GM18861 (cell line): ENCODE measurements around the gene GPR173.

Experiments used
- ATAC-seq: cut with Tn5 transposase; IDR thresholded peaks from one replicate; pipeline ENCODE4 v1.9.1; 2021; ENCODE audit not compliant: unreplicated experiment

The GPR173 gene

GRCh38 chrX:53088136-53088974 is 39.8 kb downstream of the GPR173 start:
- ATAC-seq: no peak

- no peak for ATAC-seq
Measured at GRCh38 chrX:53089224-53089842, 40.7 kb downstream of the GPR173 start.

- ATAC-seq: no peak
Measured at GRCh38 chrX:53089925-53090324, 41.3 kb downstream of the GPR173 start.

- ATAC-seq: no peak
Measured at GRCh38 chrX:53091354-53091753, 42.8 kb downstream of the GPR173 start.

GRCh38 chrX:53093177-53093655 is 44.6 kb downstream of the GPR173 start:
- ATAC-seq: no peak

GRCh38 chrX:53093748-53094581 is 45.4 kb downstream of the GPR173 start, which contains the start of gene KANTR:
Gene KANTR (plus strand): TSS chrX:53094142. CDS start chrX:53124273, 30,131 bp downstream.
- peak; percentile 82 for ATAC-seq

- ATAC-seq: no peak
Measured at GRCh38 chrX:53094582-53094905, 46.0 kb downstream of the GPR173 start.

- ATAC-seq: no peak
Measured at GRCh38 chrX:53095796-53096195, 47.2 kb downstream of the GPR173 start.

- no peak for ATAC-seq
Measured at GRCh38 chrX:53114864-53115549, 66.4 kb downstream of the GPR173 start.

- no peak for ATAC-seq
Measured at GRCh38 chrX:53115550-53115874, 66.9 kb downstream of the GPR173 start.

GRCh38 chrX:53116101-53116500 is 67.5 kb downstream of the GPR173 start:
- no peak for ATAC-seq

- ATAC-seq: no peak
Measured at GRCh38 chrX:53122013-53122412, 73.4 kb downstream of the GPR173 start.

- ATAC-seq: no peak
Measured at GRCh38 chrX:53125506-53125905, 76.9 kb downstream of the GPR173 start.

- ATAC-seq: no peak
Measured at GRCh38 chrX:53126377-53126776, 77.8 kb downstream of the GPR173 start.

- ATAC-seq: no peak
Measured at GRCh38 chrX:53128097-53128749, 79.6 kb downstream of the GPR173 start.
